ENCODE data around the gene OTULIN.

OTULIN gene

DNA sequence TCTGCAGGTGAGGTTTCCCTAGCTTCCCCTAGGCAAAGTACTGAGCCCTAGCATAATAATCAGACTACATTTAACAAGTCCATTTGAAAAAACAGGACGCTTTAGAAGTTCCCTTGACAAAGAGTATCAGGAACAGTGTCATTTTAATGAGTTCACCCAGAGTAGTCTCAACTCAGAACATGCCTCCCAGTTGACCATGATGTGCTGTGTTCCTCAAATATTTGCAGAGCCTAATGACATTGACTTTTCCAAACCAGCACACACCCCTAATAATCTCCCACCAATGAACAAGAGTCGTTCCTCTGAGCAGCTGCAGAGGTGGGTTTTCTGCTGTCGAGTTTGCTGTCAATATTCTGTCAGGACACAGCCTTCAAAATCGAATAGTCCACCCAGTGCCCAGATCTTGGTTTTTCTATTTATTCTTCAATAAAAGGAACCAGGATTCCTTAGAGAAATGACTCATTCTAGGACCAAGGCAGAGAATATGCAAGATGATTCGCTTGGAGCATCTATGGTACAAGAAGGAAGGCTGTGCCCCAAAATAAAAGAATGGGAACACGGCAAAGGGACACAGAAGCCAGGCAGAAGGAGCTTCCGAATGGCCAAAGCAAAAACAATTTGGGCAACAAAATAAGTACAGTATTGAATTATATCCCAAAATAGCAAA lies 57.6 kb downstream of the OTULIN start:
- no peak for DNase-seq (ENCODE audit: low read depth)

DNA sequence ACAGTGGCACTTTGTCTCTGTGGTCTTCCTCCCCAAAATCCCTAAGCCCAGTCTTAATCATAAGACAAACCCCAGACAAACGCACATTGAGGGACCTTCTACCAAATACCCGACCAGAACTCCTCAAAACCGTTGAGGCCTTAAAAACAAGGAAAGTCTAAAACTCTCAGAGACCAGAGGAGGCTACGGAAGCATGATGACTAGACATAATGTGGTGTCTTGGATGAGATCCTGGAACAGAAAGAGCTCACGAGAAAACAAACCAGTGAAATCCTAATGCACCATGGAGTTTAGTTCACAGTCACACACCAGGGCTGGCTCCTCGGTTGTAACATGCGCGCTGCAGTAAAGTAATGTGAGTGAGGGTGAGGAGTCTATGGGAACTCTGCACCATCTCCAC lies 58.4 kb downstream of the OTULIN start:
- no peak for DNase-seq (ENCODE audit: low read depth)

DNA sequence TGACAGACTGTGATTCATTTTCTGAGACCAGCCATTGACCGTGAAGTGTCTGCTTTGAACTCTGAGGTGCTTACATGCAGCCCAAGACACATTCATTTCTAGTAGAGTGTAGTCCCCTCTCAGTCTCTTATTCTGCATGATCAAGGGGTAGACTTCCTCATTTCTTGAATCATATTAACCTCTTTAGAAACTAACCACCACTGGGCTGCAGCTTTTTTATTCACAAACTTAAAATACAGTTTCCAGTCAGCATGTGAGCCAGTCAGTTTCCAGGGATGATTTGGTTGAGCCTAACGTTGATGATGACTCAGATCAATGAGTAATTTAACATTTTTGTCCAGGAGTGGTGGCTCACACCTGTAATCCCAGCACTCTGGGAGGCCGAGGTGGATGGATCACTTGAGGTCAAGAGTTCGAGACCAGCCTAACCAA lies 59.2 kb downstream of the OTULIN start:
- DNase-seq (ENCODE audit: low read depth) = no peak

DNA sequence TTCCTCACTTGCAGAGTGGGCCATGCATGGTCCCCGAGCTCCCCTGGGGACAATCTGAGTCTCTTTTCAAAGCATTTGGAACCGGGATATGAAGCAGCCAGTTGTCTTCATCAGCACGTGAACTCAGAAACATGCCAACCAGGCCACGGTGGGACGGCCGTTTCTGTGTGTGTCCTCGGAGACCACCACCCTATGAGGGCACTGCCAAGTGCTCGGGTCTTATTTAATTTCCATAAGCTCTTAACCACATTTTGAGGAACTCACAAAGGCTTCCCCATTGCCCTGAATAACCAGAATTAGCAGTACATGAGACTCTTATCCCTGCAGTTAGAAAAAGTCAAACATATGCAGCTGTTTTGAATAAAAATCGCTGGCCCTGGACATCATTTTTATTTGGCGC lies 60.1 kb downstream of the OTULIN start:
- DNase-seq (ENCODE audit: low read depth) = no peak

DNA sequence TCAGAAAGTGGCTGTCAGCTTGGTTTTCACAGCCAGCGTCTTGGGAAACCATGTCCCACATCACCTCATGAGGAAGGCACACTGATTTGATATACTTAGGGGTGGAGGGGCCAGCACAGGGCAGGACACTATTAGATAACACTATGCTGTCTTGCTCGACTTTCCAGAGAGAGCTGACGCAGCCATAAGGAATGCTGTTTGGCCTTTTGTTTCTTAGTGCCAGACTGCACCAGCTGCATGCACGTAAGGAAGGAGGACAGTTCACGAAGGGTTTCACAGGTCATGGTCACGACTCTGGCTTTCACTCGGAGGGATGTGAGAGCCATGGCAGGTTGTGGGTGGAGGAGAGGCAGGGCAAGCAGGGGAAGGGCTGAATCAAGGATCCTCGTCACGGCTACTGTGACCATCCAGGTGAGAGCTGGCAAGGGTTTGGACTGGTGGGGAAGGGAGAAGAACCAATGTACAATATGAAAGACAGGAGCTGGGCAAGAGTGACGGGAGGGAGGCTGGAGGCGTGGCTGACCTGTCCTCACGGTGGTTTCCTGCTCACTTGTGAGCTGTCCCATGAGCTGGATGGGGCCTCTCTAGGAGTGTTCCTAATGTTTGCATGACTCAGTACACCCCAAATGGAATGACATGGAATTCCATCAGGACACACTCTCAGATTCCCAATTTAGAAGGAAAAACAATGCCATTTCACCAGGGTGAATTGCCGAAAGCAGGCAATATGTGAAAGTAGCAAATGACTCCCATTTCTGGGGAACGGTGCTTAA lies 61.7 kb downstream of the OTULIN start:
- no peak for DNase-seq (ENCODE audit: low read depth)

DNA sequence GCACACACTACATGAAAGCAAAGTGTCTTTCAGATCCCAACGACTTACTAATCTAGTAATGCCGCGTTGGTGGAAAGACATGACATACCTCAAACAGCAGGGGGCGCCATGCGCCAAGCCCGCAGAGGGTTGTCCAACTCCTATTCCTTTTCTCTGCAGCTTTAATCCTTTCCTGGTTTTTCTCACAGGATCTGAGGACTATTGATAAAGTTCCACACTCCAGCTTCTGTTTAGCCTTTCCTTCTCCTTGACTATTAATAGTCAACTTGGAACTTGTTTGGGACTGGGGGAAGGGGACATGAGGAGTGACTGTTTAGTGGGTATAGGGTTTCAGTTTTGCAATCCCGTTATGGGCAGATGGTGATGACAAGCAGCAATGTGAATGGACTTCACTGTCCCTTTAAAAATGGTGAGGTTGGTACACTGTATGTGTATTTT lies 62.9 kb downstream of the OTULIN start:
- DNase-seq (ENCODE audit: low read depth) = peak; percentile 78

DNA sequence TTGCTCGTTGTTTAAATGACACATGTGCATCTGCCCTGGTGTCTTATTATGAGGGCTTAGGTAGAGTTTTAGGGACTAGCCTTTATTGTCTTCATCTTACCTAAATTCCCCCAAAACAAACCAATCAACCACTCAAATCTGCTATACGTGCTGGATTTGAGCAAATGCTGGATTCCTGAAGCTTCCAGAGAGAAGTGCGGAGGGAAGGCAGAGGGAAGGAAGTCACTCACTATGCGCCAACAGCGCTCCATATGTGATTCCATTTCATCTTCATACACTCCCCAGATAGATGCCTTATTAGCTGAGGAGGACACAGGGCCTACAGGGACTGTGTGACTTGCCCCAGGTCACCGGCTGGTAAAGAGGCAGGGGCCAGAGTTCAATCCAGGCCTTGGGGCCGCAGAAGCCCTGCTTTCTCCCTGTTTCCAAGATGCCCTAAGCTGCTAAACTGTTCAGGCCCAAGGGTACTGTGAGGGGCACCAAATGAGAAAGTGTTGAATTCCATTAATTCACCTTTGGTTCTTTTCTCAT lies 63.5 kb downstream of the OTULIN start:
- DNase-seq (ENCODE audit: low read depth) = no peak

DNA sequence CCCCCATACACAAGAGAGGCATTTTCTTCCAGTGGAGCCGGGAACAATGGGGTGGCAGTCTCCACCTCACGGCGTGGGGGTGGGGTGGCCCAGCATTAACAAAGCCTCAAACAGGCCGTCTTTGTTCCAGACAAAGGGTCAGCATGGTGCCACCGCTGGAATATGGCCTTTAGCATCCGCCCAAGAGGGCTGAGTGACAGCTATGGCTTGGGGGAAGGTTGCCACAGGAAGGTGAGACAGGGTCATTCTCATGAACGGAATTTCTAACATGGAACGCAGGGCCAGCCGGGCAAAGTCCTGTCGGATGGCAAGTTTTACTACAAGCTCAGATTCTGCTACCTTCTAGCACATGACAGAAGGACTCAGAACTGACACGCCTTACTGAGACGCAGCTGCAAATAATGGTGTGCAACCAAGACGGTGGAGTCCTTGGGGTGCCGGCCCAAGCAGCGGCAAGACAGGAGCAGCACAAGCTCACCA lies 64.0 kb downstream of the OTULIN start:
- DNase-seq (ENCODE audit: low read depth) = no peak

DNA sequence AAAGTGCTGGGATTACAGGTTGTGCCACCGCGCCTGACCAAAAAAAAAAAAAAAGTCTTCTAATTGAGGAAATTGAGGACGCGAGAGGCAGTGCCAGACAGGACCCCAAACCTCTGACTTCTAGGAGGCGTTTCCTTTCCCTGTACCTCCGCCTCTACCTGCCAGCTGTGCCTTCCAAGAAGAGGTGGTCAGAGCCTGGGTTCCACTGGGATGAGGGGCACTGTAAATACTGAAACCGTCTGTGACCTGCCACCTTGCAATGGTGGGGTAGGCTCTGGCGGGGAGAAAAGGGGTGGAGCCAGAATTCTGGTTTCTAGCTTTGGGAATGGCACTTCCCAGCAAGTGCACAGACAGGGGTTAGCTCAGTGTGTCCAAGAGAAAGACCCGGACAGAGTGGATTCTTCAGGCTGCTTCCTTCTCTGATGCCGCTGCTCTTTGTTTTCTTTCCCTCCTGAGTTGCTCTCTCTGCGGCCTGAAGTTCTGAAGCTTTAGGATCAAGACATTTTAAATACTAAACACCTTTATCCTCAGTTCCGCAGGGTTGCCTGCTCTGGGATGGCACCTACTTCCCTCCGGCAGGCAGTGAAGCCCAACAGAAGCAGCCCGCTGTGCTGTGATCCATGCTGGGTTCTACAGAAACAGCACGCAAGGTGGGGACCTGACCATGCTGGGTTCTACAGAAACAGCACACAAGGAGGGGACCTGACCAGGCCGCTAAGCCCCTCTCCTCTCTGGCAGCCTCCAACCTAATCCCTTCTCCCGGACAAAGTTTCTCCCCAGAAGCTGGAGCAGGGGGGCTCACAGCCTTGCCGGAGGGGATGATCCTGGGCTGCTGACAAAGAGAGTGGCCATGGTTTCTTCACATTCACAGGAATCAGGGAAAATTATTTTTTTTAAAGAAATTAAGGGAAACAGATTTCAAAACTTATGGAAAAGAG lies 65.2 kb downstream of the OTULIN start:
- DNase-seq (ENCODE audit: low read depth) = no peak

DNA sequence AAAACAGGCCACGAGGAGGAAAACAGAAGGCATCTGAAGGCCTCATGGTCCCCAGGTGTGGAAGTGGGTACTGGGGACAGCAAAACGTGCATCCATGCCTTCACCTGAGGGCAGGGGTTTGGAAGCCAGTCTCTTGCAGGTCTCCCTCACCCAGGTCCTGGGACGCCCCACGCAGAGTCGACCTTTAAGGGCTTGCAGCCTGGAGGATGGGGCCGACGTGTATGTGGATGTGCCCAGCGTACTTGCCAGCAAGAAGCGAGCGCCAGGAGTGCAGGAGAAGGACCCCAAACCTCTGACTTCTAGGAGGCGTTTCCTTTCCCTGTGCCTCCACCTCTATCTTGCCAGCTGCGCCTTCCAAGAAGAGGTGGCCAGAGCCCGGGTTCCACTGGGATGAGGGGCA lies 65.9 kb downstream of the OTULIN start:
- no peak for DNase-seq (ENCODE audit: low read depth)

DNA sequence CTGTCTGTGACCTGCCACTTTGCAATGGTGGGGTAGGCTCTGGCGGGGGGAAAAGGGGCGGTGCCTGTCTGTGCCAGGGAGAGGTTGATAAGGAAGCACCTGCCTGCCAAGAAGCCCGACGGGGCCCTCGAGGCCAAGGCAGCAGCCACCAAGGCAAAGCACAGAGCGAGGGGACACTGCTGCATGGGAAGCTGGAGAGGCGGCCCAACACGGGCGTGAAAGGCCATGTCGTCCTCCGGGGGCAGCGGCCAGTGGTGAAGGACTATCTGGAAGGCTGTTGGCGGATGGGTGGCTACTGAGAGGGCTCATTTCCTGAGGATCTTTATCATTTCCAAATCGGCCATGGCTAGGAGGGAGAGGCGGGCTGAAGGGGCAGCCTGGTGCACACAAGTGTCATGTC lies 66.4 kb downstream of the OTULIN start:
- no peak for DNase-seq (ENCODE audit: low read depth)

DNA sequence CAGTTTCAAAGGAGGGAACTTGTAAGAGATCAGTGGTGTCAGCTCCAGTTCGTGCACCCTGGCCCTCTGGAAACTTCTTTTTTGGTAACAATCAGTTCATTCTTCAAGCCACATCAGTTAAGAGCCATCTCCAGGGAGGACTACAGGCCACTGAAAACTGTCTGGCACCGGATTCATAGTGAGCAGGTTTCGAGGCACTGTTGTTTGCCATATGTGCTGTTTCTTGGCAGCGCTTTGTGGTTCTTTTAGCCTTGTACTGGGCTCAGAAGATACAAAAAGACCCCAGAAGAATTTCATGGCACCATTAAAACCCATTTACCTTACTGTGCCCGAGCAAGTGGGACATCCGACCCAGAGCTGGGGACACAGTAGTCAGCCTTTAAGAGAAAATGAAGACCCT lies 68.5 kb downstream of the OTULIN start:
- no peak for DNase-seq (ENCODE audit: low read depth)

DNA sequence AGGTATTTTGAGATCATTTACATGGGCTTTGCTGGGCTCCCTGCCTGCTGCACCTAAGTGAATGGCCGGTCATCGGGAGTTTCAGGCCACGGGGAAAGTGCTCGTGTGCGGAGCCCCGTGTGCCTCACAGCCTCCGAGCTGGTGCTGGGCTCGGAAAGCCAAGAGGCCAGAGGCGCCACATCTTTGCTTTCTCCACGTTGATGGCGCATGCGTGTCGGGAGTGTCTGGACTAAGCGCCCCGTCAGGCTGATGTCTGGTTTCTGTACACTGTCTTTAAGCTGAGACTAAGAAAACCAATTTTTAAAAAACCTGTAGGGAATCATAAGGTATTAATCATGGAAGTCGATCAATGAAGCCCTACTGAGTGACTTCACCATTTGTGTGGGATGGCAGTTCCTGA lies 69.1 kb downstream of the OTULIN start:
- no peak for DNase-seq (ENCODE audit: low read depth)

DNA sequence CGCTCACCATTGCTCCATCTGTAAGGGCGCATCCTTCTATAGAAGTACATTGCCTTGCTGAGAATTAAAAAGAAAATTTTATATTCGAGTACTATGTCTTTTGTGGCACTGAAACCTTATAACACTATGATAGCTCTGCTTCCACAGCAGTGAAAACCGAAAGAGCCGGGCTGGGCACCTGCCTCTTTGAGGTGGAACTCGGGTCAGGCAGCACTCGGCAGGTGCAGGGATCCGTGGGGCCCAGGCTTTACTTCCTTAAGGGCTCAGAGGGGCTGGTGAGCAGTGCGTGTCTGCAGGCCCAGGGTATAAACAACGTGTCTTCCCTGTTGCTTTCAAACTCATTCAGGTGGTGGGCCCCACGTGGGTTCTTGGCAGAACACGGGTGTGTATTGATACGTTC lies 69.9 kb downstream of the OTULIN start:
- no peak for DNase-seq (ENCODE audit: low read depth)

DNA sequence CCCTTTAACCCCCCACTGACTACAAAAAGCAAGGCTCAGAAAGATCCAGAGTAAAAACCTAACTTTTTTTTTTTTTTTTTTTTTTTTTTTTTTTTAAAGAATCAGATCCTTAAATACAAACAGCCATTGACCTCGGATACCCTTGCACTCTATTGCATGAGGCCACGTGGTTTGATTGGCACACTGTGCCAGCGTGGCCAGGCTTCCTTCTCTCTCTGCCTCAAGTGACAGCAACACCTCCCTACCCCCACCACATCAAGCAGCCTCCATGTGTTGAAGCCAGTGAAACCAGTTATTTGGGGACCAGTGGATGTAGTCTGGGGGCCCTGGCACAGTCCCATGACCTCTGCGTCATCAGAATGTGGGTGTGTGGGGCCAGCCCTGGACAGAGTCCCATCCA lies 71.4 kb downstream of the OTULIN start:
- no peak for DNase-seq (ENCODE audit: low read depth)

DNA sequence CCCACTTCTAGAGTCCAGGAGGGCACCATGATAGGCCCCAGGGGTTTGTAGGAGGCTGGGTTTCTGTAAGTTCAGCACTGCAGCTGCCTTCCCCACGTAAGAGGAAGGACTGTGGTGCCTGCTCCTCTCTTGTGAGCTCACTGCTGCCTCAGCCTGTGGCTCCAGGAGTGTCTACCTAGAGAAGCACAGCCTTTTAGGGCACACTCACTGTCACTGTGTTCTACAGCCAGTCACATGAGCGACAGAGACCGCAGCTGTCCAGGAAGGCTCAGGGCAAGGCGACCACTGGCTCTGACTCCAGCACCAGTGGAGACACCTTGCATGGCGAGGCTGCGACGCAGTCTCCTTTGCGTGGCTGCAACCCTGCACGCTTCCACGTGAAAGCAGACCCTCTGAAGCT lies 72.8 kb downstream of the OTULIN start:
- DNase-seq (ENCODE audit: low read depth) = no peak

DNA sequence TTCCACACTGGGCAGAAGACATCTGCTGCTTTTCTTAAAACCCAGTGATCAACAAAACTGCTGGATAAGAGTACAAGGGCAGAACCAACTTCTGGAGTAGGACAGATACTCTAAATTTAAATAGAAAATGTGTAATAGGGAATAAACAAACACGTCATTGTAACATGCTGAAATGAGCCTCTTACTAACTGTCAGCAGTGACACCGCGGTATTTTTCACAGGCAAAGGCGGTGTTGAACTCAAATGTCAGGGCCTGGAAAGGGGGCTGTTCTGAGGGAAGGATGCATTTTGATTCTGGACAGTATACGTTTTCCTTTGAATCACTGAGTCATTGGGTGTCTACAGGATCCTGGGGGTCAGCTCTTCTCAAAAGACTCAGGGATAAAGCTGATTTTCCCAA lies 73.5 kb downstream of the OTULIN start:
- no peak for DNase-seq (ENCODE audit: low read depth)

DNA sequence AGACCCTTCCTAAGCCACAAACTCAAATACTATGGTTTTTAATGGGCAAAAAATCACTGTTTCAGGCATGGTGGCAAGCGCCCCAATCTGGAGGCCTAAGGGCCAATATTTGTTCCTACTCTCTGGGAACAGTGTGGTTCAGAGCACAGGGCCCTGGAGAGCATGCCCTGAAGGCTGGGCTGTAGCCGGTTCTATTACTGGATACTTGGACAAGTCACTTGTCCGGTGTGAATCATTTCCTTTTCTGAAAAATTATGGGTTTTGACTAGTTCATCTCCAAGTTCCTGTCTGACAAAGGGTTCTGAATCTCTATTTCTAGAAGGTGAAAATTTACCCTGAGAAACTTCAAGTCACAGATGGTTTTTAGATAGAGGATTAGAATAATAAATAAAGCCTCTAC lies 75.0 kb downstream of the OTULIN start:
- no peak for DNase-seq (ENCODE audit: low read depth)

DNA sequence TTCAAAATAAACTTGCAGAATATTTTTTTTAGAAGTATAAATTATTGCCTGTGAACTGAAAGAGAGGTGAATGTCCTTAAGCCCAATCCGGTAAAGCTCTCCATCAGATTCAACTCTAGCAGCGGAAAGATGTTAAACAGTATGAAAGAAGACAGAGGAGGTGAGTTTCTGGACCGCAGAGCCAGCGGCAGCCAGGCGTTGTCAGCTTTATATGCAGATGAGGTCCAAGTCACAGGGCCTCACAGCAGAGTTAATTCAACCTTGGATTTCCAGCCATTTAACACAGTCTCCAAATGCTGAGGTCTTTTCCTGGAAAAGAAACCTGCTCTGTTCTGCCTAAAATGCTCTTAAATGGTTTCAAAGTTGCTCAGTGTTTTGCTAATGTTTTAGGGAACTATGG lies 75.5 kb downstream of the OTULIN start:
- DNase-seq (ENCODE audit: low read depth) = no peak

DNA sequence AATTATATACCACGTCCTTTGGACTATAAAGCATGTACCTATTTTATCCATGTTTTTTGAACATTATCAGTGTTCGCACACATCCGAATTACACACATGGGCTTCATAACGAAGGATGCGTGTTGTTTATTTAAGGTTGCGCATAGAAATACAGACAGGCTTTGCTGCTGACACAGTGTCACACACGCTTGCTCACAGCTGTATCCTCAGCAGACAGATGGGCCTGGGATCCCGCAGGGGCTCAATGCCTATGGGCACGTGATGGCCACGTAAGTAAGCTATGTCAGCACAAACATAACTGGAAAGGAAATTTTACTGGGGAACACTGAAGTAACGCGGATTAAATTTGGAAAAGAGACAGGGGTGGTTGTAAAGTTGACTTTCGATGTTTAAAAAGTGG lies 76.6 kb downstream of the OTULIN start:
- no peak for DNase-seq (ENCODE audit: low read depth)

DNA sequence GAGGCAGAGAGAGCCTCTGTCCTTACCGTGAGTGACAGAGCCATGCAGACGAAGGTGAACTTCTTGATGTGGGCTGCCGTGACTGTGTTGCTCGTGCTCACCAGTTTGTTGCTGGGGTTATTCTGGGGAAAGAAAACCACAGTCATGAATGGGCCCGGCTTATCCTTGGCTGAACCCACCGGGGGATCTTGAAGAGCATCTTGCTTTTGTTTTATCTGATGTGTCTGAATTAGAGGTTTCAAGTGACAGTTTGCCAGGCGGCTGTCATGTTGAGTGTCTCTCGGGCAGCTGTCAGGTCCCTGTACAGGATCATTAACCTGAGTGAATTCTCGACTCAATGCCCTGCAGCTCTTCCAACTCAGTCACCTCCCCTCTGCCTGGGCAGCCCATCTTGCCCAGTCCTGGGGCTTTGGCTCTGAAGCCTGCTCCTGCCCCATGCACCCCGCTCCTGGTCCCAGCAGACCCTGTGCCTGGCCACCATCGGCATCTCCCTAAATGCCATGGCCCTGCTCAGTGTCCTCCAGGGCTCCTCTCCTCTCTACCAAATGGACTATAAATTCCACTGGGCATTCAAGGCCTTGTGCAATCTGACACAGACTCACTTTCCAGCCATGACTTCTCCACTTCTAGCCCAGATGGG lies 77.4 kb downstream of the OTULIN start:
- no peak for DNase-seq (ENCODE audit: low read depth)

DNA sequence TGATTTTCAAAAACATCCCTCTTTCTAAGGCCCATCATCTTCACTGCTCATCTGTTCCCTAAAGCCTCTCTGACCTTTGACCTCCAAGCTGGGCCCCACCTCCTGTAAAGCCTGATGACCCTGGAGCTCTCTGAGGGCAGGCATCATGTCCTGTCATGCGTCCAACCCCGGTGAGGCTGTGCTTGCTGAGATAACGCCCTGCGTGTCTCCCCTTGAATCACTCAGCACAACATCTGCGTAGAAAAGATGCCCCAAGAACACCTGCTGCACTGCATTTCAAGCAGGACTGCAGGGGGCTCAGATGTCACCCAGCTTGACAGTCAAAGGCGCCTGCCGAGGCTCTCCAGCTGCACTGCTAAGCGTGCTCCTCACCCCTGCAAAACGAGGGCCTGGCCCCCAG lies 78.0 kb downstream of the OTULIN start:
- DNase-seq (ENCODE audit: low read depth) = no peak

Measured in activated T-cell treated with anti-CD3 and anti-CD28 coated beads for 1 hour (primary cell).